GM19452 (cell line): ENCODE results near the gene KIAA0513.

Source experiments
- ATAC-seq: cut with Tn5 transposase; IDR thresholded peaks from one replicate; pipeline ENCODE4 v1.9.1; 2021; ENCODE audit not compliant: unreplicated experiment

Gene KIAA0513, protein sequence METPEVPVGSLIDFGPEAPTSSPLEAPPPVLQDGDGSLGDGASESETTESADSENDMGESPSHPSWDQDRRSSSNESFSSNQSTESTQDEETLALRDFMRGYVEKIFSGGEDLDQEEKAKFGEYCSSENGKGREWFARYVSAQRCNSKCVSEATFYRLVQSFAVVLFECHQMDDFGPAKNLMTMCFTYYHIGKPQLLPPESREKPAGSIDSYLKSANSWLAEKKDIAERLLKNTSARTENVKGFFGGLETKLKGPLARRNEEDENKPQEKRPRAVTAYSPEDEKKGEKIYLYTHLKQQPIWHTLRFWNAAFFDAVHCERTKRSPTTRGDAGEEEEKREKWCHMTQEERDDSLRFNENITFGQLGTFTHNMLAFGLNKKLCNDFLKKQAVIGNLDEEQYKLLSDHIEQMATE

GRCh38 chr16:85027349-85027957 is at the start of gene KIAA0513:
KIAA0513 (plus strand) TSS chr16:85027795; CDS start chr16:85067072, 39,277 bp downstream.
- peak; percentile 80 for ATAC-seq

- no peak for ATAC-seq
Observed at GRCh38 chr16:84979516-84979915, 48.1 kb upstream of the KIAA0513 start.

DNA sequence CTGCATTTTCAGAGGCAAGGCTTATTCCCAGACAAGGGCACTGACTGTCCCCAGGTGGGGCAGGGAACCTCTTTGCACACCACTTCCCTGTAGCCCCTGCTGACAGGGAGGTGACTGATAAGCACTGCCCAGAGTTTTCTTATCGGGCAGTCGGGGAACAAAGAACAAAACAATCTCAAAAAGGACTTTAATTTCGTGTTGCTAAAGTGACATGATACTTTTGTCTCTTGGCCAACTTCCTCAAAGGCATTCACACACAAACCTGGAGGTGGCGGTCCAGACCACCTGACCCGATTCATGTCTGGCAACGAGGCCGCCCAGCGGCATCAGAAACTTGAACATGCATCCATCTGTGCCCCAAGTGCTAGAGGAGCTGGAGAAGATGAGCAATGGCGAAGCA is 45.2 kb upstream of the KIAA0513 start:
- no peak for ATAC-seq

GRCh38 chr16:84985079-84986065 is 42.2 kb upstream of the KIAA0513 start:
- ATAC-seq = no peak

GRCh38 chr16:84986102-84986501 is 41.5 kb upstream of the KIAA0513 start:
- ATAC-seq = no peak

DNA sequence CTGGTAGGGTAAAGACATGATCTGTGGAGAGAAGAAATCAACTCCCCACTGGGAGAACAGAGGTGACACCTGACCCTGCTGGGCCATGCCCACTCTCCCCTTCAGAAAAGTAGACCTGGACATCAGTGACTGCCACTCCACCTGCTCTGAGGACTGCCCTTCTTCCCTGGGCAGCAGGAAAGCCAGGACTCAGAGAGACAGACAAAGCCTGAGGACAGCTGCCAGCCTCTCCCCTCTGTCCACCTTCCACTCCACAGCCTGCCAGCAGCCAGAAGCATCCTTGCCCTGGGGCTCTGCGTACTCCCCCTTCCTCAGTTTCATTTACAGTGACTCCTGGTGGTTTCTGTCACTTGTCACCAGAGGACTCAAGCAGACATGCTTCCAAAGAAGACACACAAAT is 40.7 kb upstream of the KIAA0513 start:
- ATAC-seq = no peak

- no peak for ATAC-seq
Observed at GRCh38 chr16:84988328-84989080, 39.1 kb upstream of the KIAA0513 start.

DNA sequence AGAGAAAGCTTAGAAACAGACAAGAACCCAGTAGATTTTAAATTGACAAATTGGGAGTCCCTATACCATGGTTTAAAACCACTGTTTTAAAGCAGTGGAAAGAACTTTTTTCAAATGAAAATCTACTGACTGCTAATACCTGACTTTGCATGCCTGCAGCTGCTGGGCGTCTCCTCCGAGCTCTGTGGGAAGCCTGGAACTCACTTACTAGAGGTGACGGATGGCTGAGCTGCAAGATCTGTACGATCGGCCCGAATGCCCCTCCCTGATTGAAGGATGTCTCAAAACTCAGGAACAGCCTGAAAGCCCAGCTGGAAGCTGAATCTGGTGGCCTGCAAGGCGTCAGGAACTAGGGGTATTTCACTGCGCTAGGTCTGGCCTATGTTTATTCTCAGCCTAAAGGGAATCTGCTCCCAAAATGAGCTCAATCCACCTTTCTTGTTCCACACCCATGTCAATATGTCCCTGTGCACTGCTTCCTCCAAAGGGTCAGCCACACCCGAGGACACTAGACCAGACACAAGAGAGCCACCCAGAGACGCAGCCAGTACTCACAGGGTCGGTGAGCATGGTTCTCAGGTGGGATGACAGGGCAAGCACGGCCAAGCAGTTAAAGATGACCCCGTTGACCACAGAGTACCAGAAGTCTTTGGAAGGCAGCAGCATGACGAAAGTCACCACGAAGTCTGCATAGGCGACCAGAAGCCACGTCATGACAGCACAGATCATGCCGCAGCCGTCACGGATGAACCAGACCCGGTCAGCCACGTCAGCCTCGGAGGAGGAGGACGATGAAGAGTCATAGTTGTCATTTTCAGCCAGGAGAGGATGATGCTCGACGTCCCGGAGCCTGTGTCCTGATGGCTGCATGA is 37.6 kb upstream of the KIAA0513 start:
- ATAC-seq = no peak

- ATAC-seq = no peak
Observed at GRCh38 chr16:84990782-84991181, 36.8 kb upstream of the KIAA0513 start.

GRCh38 chr16:84992717-84993075 is 34.9 kb upstream of the KIAA0513 start:
- ATAC-seq = no peak

DNA sequence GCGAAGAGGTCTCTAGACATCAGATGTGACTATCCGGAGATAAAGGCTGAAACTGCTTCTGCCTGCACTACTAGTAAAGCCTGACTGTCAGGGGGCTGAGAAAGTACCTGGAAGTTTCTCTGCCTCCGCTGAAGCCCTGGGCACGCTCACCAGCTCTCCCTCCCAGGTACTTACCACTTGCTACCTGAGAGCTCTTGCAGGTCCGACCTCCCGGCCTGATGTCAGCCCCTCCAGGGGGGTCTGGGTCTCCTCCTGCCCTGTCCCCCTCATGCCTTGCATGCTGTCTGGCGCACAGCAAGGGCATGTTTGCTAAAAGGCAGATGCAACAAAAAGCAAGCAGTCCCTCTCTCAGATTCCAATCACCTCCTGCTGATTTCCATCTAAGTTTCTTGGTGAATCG is 33.7 kb upstream of the KIAA0513 start:
- ATAC-seq = no peak

- ATAC-seq = no peak
Observed at GRCh38 chr16:84995663-84996062, 31.9 kb upstream of the KIAA0513 start.

DNA sequence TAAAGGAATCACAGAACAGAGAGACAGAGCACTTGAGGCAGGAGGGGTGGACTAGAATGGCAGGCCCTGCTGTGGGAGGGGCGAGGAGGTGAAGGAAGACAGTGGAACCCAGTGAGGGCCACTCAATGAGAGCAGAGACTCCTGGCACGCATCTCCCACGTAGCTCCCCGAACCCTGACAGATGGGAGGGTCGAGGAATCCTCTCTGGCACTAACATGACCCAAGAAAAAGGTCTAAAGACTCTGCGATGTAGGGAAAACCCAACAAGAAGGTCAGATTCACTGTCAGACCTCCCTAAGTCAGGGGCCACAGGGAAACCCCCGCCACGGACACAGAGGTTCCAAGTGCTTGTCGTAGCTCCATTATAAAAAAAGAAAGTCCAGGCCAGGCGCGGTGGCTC is 31.2 kb upstream of the KIAA0513 start:
- no peak for ATAC-seq

DNA sequence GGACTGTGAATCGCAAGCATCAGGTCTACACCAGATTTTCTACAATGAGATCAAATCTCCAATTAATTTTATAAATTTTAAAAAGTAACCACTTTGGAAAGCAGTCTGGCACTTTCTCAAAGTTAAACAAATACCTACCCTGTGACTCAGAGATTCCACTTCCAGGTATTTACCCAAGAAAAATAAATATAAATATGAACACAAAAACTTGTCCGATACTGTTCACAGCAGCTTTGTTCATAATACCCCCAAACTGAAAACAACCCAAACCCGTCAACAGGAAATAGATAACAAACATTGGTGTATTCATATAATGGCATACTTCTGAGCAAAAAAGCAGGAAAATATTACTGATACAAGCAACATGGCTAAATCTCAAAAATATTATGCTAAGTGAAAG is 28.4 kb upstream of the KIAA0513 start:
- ATAC-seq = no peak

DNA sequence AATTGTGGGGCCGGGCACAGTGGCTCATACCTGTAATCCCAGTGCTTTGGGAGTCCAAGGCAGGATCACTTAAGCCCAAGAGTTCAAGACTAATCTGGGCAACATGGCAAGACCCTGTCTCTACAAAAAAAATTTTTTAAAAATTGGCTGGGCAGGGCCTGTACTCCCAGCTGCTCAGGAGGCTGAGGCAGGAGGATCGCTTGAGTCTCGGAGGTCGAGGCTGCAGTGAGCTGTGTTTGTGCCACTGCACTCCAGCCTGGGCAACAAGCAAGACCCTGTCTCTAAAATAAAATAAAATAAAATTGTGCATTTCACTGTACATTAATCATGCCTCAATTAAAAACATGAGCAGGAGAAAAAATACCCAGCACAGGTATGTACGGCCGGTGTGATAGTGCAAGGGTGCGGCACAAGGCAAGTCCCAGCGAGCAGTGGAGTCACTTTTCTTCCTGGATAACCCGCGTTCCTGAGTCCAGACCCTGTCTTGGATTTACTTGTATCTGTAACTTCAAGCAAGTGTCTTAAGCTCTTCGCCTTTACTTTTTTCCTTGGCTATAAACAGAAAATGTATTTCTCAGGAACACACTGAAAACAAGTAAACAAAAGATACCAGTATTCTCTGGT is 27.6 kb upstream of the KIAA0513 start:
- no peak for ATAC-seq

DNA sequence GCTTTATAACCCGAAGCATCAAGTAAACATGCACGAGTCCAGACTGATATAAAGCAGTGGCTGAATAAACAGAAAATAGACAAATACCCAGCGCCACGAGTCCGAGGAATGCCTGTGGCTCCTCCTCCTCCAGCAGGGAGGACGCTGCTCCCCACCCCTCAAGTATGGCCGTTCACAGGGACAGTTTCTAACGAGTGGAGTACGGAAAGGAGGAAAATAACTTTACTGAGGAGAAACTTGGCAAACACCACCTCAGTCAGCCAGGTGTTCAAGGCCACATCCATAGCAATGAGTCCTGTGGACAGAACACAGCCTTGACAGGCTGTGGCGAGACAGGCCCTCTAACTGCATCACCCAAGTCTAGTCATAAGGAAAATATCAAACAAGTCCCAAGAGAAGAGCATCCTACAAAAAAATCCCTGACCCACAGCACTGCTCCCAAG is 25.5 kb upstream of the KIAA0513 start:
- no peak for ATAC-seq

DNA sequence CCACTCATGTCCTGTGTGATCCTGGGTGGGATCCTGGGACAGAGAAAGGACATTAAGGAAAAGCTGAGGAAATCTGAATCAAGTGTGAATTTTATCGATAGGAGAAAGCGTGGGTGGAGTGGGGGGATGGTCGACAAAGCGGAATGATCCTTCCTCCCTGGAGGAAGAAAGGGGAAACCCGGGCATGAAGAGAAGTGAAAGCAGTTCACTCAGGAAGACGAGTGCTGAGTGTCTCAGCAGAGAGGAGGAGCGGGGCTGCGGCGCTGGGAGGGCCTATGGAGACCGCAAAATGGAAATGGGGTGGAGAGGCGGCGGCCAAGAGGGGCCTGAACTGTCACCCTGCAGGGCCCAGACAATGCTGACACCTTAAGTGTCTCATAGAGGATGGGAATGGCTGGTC is 25.0 kb upstream of the KIAA0513 start:
- ATAC-seq = no peak

GRCh38 chr16:85003076-85003475 is 24.5 kb upstream of the KIAA0513 start:
- ATAC-seq = no peak
